ENCODE measurements around the gene CBLN1. TPM values are rescaled to one million over a fixed set of nuclear protein-coding genes. Genes with fewer than 3 reads are reported as not detected.
A peak's percentile ranks its signal among the peaks of the same experiment; 100 is the strongest.

The CBLN1 gene
- total and polyA plus RNA-seq, 9 of the 15 experiments (the other 6 are each of a cell fraction or from before 2014, with no cell fraction given): not detected

DNA sequence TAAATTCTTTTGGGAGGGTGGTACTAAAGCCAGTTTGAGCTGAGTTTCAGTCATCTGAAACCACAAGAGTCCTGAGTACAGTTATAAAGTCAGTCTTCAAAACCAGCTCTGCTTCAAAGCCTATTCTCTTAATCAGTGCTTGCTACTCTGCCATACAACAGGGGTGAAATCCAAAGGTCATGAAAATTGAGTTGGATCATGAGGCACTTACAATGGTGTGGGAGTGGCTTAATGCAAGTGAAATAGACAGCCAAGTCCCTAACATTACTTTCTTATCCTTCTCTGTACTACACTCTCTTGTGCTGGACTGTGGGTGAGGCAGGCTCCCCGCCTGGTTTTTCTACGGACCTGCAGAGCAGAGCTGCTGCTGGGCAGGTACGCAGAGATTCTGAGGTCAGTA is 12.4 kb downstream of the CBLN1 start (continued):
- TF ChIP-seq ZNF274 (IDR thresholded peaks at IDR 0.05; ENCODE audit: borderline replicate concordance, low read depth, low read length): no peak

DNA sequence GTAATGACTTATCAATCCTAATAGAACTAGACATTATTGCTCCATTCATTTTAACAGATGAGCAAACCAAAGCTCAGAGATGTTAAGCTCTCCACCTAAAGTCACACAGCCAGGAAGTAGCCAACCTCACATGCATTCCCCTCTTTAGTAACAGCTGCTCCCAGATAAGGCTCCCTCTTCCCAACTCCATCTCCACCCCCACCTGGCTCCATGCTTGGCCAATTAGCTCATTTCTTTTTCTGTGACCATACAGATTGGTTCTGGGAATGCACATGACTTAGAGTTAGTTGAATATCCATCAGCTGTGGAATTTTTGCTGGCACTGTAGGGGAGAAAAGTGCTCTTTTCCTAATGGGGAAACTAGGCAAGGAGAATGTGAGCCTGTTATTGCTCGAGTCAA is 13.0 kb downstream of the CBLN1 start:
- Histone ChIP-seq H3K4me3 (no peak overlapping the region), H3K27me3 (ENCODE audit: control insufficient read depth in 2 of 2, insufficient read depth in 2 of 2, low read length in 2 of 2) (peaks cover 0 to 1% of the 10 kb centered on the region in 2 experiments; a peak in 1 of 5 replicates), H3K4me1 (replicated peaks in 1 of 2; ENCODE audit: control insufficient read depth in 2 of 2, insufficient read depth in 2 of 2, low read length in 2 of 2) (no peaks in the 10 kb centered on the region), H4K20me1 (replicated peaks; ENCODE audit: control insufficient read depth, insufficient read depth, low read length) (no peaks in the 10 kb centered on the region), H2AFZ (ENCODE audit: low read depth, low read length) (no peak overlapping the region), H3K4me2 (ENCODE audit: insufficient read depth, low read length) (no peak overlapping the region), H3K9me1 (ENCODE audit: control insufficient read depth, insufficient read depth, low read length) (no peaks in the 10 kb centered on the region), H3K36me3 (ENCODE audit: control insufficient read depth, insufficient read depth, low read length) (no peaks in the 10 kb centered on the region), H3K9ac (ENCODE audit: insufficient read depth in 1 of 2, low read depth in 2 of 2, low read length in 2 of 2) (no peak overlapping the region), H3K9me3 (replicated peaks; ENCODE audit: control insufficient read depth, insufficient read depth, low read depth, low read length) (no peaks in the 10 kb centered on the region), H3K79me2 (ENCODE audit: control insufficient read depth, insufficient read depth, low read length) (no peaks in the 10 kb centered on the region), H3K27ac (ENCODE audit: extremely low read depth, low read depth, low read length) (no peak overlapping the region)
- intact Hi-C loops (cut with micrococcal nuclease) (no loop called here), in situ Hi-C loops (cut with MboI) (no loop called here)
- ChIA-PET CTCF (ENCODE audit: low intra/inter-chr PET ratio) (no interaction called here), POLR2A (no interaction called here)
- WGBS (ENCODE audit: insufficient coverage, low coverage, missing lambda C conversion rate): 0% methylated on average over 1 of the region's 1 CpG
- no peak for DNase-seq (ENCODE audit: extremely low read depth in 1 of 4, low spot score in 3 of 4)
- no peak for FAIRE-seq
- no TSS peak for BruUV-seq (replicated peaks)
- no peak for TF ChIP-seq POLR3A (IDR thresholded peaks at IDR 0.05; ENCODE audit: borderline replicate concordance, extremely low read depth, insufficient read depth, insufficient read length)
- no peak for TF ChIP-seq ZNF785 (CRISPR knock-in tag; IDR thresholded peaks at IDR 0.05)
- TF ChIP-seq TGIF2 (CRISPR knock-in tag; IDR thresholded peaks at IDR 0.05): no peak
- TF ChIP-seq, protein P1, sequence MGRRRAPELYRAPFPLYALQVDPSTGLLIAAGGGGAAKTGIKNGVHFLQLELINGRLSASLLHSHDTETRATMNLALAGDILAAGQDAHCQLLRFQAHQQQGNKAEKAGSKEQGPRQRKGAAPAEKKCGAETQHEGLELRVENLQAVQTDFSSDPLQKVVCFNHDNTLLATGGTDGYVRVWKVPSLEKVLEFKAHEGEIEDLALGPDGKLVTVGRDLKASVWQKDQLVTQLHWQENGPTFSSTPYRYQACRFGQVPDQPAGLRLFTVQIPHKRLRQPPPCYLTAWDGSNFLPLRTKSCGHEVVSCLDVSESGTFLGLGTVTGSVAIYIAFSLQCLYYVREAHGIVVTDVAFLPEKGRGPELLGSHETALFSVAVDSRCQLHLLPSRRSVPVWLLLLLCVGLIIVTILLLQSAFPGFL (CRISPR knock-in tag; IDR thresholded peaks at IDR 0.05): no peak
- TF ChIP-seq GTF2F1 (IDR thresholded peaks at IDR 0.05; ENCODE audit: low read depth, low read length): no peak
- peak; percentile 37 for TF ChIP-seq RBM25 (IDR thresholded peaks at IDR 0.05; ENCODE audit: low read depth, low read length, severe bottlenecking)
- no peak for ATAC-seq
